ENCODE results near the gene PCDHA9.

Gene PCDHA9

GRCh38 chr5:140881889-140882590 lies 33.9 kb downstream of the PCDHA9 start, which contains the start of gene PCDHA13:
TSS of gene PCDHA13 (plus strand) at chr5:140882124. CDS start at chr5:140882269, 145 bp downstream.
- no peak for FAIRE-seq

- FAIRE-seq = no peak
Observed at GRCh38 chr5:140882591-140882899, 34.4 kb downstream of the PCDHA9 start.

GRCh38 chr5:140883373-140883772 lies 35.2 kb downstream of the PCDHA9 start:
- FAIRE-seq = no peak

DNA sequence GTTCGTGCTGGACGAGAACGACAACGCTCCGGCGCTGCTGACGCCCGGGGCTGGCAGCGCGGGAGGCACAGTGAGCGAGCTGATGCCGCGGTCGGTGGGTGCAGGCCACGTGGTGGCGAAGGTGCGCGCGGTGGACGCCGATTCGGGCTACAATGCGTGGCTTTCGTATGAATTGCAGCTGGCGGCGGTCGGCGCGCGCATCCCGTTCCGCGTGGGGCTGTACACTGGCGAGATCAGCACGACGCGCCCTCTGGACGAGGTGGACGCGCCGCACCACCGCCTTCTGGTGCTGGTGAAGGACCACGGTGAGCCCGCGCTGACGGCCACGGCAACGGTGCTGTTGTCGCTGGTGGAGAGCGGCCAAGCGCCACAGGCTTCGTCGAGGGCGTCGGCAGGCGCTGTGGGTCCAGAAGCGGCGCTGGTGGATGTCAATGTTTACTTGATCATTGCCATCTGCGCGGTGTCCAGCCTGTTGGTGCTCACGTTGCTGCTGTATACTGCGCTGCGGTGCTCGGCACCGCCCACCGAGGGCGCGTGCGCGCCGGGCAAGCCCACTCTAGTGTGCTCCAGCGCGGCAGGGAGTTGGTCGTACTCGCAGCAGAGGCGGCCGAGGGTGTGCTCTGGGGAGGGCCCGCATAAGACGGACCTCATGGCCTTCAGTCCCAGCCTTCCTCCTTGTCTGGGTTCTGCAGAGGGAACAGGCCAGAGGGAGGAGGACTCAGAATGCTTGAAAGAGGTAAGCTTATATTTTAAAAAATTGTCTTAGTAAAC lies 35.9 kb downstream of the PCDHA9 start:
- FAIRE-seq = no peak
